ENCODE data around the gene C1orf198.

GRCh38 chr1:230879778-230880177 is 11.5 kb upstream of the C1orf198 start:
- TF ChIP-seq POLR2A (IDR thresholded peaks at IDR 0.05) (no peak), CTCF (IDR thresholded peaks at IDR 0.05) (no peak)
